Measurements from ENCODE around the gene AK5.

AK5 gene

DNA sequence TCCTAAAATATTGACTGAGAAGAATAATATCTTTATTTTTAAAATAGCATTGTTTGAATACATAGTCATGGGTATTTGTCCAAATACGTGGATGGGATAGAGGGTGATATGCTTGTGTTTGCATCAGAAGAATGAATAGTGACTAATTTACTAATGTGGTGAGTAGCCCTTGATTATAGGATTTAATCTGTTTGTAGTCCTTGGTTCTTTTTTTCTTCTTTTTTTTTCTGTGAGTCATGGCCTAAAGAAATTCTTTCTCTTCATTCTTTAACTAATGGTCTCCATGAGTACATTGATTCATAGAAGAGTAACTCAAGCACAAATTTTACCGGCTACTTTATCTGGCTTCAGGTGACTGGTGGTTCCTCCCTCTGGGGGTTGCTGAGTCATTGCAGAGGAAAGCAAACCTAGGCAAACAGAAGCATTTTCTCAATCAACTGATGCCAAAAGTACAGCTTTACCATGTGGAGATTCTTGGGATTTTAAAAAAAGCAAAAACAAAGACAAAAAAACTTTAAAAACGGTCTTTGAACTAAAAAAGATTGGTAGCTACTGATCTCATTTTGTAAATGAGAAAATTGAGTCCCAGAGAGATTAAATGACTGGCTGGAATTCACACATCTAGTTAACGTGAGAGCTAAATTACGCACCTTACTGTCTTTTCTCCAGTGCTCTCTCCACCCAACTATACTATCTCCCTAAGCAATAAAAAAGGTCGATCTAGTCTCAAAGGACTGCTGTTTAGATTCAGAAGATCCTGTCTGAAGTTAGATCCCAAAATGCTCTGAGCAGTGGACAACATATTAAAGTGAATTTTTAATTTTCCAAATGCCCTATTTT is 40.5 kb downstream of the AK5 start:
- Histone ChIP-seq H3K36me3 (ENCODE audit: control insufficient read depth in 4 of 4, insufficient read depth in 4 of 4, low read length in 3 of 4) (no peaks in the 10 kb centered on the region), H3K4me3 (ENCODE audit: control insufficient read depth in 1 of 7, extremely low read depth in 1 of 7, insufficient read depth in 4 of 7, low read depth in 2 of 7, low read length in 6 of 7) (no peak overlapping the region), H3K9me3 (ENCODE audit: control extremely low read depth in 1 of 5, control insufficient read depth in 4 of 5, insufficient read depth in 2 of 5, low read depth in 1 of 5, low read length in 4 of 5) (no peaks in the 10 kb centered on the region), H3K27ac (ENCODE audit: insufficient read depth in 1 of 2, low read depth in 1 of 2, low read length in 2 of 2, poor library complexity in 1 of 2, severe bottlenecking in 2 of 2) (no peak overlapping the region), H3K27me3 (replicated peaks in 2 of 5; ENCODE audit: control insufficient read depth in 4 of 5, insufficient read depth in 5 of 5, low read length in 4 of 5) (no peaks in the 10 kb centered on the region), H3K4me1 (ENCODE audit: control extremely low read depth in 1 of 4, control insufficient read depth in 4 of 4, insufficient read depth in 4 of 4, low read length in 3 of 4) (peaks cover 0 to 9% (median 7%) of the 10 kb centered on the region in 4 experiments)
- ChIA-PET POLR2A (interaction anchor here (0.6 kb wide), 1 partner anchor 1008 kb away, joined by 3 read pairs; no protein-coding TSS in a partner anchor), CTCF (no interaction called here)
- DNase-seq: peak in 2 of 3 donors; percentile 59 to 71
- WGBS (ENCODE audit: insufficient coverage): 0% methylated on average over 2 of the region's 6 CpGs

DNA sequence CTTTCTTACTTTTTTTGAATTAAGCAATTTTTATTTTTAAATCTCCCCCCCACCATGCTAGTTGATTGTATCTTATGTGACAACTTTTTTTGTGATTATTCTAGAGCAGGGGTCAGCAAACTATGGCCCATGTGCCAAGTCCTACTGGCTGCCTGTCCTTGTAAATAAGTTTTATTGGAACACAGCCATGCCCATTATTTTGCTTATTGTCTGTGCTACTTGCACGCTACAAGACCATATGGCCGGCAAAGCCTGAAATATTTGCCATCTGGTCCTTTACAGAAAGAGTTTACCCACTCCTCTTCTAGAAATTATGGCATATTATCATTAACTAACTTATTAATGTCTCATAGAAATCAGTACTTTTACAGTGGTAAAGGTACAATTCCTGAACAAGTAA is 51.7 kb downstream of the AK5 start:
- no peaks in the 10 kb centered on the region for H3K27me3 ChIP-seq (replicated peaks in 2 of 5; ENCODE audit: control insufficient read depth in 4 of 5, insufficient read depth in 5 of 5, low read length in 4 of 5)
- peaks cover 0 to 6% (median 3%) of the 10 kb centered on the region in 5 experiments for H3K9me3 ChIP-seq (ENCODE audit: control extremely low read depth in 1 of 5, control insufficient read depth in 4 of 5, insufficient read depth in 2 of 5, low read depth in 1 of 5, low read length in 4 of 5)
- no peaks in the 10 kb centered on the region for H3K36me3 ChIP-seq (ENCODE audit: control insufficient read depth in 4 of 4, insufficient read depth in 4 of 4, low read length in 3 of 4)
- 95% methylated on average over 2 of the region's 2 CpGs for whole genome bisulfite sequencing (ENCODE audit: insufficient coverage)
- DNase-seq: no peak
- ChIA-PET POLR2A (no interaction called here), CTCF (interaction anchor here (0.6 kb wide), 1 partner anchor 9 kb away, joined by 3 read pairs; no protein-coding TSS in a partner anchor)
- H3K27ac ChIP-seq (ENCODE audit: insufficient read depth in 1 of 2, low read depth in 1 of 2, low read length in 2 of 2, poor library complexity in 1 of 2, severe bottlenecking in 2 of 2): no peak overlapping the region
- H3K4me1 ChIP-seq (ENCODE audit: control extremely low read depth in 1 of 4, control insufficient read depth in 4 of 4, insufficient read depth in 4 of 4, low read length in 3 of 4): peaks cover 0 to 5% (median 0%) of the 10 kb centered on the region in 4 experiments
- H3K4me3 ChIP-seq (ENCODE audit: control insufficient read depth in 1 of 7, extremely low read depth in 1 of 7, insufficient read depth in 4 of 7, low read depth in 2 of 7, low read length in 6 of 7): no peak overlapping the region

DNA sequence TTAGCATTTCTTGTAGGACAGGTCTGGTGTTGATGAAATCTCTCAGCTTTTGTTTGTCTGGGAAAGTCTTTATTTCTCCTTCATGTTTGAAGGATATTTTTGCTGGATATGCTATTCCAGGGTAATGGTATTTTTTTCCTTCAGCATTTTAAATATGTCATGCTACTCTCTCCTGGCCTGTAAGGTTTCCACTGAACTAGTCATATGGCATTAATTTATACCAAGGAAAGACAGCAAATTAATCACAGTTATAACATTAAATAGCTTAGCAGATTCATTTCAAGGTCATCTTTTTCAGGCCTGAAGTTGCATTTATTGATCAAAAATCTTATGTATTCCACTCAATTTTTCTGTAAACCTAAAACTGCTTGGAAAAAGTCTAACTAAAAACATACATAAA is 54.9 kb downstream of the AK5 start:
- DNase-seq: no peak
- peaks cover 0 to 6% (median 3%) of the 10 kb centered on the region in 5 experiments for H3K9me3 ChIP-seq (ENCODE audit: control extremely low read depth in 1 of 5, control insufficient read depth in 4 of 5, insufficient read depth in 2 of 5, low read depth in 1 of 5, low read length in 4 of 5)
- no peaks in the 10 kb centered on the region for H3K4me1 ChIP-seq (ENCODE audit: control extremely low read depth in 1 of 4, control insufficient read depth in 4 of 4, insufficient read depth in 4 of 4, low read length in 3 of 4)
- CTCF ChIA-PET: interaction anchor here (1.0 kb wide), 1 partner anchor 9 kb away, joined by 3 read pairs; no protein-coding TSS in a partner anchor
- no peaks in the 10 kb centered on the region for H3K36me3 ChIP-seq (ENCODE audit: control insufficient read depth in 4 of 4, insufficient read depth in 4 of 4, low read length in 3 of 4)
- H3K27me3 ChIP-seq (replicated peaks in 2 of 5; ENCODE audit: control insufficient read depth in 4 of 5, insufficient read depth in 5 of 5, low read length in 4 of 5): no peaks in the 10 kb centered on the region
- POLR2A ChIA-PET: no interaction called here
- no peak overlapping the region for H3K27ac ChIP-seq (ENCODE audit: insufficient read depth in 1 of 2, low read depth in 1 of 2, low read length in 2 of 2, poor library complexity in 1 of 2, severe bottlenecking in 2 of 2)
- no peak overlapping the region for H3K4me3 ChIP-seq (ENCODE audit: control insufficient read depth in 1 of 7, extremely low read depth in 1 of 7, insufficient read depth in 4 of 7, low read depth in 2 of 7, low read length in 6 of 7)

DNA sequence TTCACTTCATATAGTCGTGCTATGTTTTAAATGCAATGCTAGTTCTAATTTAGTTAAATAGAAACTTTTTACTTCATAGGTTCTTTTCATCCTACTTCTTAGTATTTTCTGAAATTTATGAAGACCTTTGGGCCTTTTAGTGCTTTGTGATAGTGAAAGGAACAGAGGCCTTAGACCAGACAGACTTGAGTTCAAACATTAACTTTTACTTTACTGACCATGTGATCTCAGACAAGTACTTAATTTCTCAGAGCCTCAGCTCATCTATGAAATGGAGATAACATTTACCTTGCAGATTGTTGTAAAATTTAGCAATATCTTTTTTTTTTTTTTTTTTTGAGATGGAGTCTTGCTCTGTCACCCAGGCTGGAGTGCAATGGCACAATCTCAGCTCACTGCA is 57.5 kb downstream of the AK5 start:
- H3K9me3 ChIP-seq (ENCODE audit: control extremely low read depth in 1 of 5, control insufficient read depth in 4 of 5, insufficient read depth in 2 of 5, low read depth in 1 of 5, low read length in 4 of 5): peaks cover 0 to 3% (median 0%) of the 10 kb centered on the region in 5 experiments
- DNase-seq: no peak
- no peaks in the 10 kb centered on the region for H3K4me1 ChIP-seq (ENCODE audit: control extremely low read depth in 1 of 4, control insufficient read depth in 4 of 4, insufficient read depth in 4 of 4, low read length in 3 of 4)
- no peaks in the 10 kb centered on the region for H3K36me3 ChIP-seq (ENCODE audit: control insufficient read depth in 4 of 4, insufficient read depth in 4 of 4, low read length in 3 of 4)
- H3K27me3 ChIP-seq (replicated peaks in 2 of 5; ENCODE audit: control insufficient read depth in 4 of 5, insufficient read depth in 5 of 5, low read length in 4 of 5): no peaks in the 10 kb centered on the region
- H3K4me3 ChIP-seq (ENCODE audit: control insufficient read depth in 1 of 7, extremely low read depth in 1 of 7, insufficient read depth in 4 of 7, low read depth in 2 of 7, low read length in 6 of 7): no peak overlapping the region
- H3K27ac ChIP-seq (ENCODE audit: insufficient read depth in 1 of 2, low read depth in 1 of 2, low read length in 2 of 2, poor library complexity in 1 of 2, severe bottlenecking in 2 of 2): no peak overlapping the region
- POLR2A ChIA-PET: no interaction called here
- CTCF ChIA-PET: no interaction called here
- no CpG with 5 or more reads among the region's 1 CpG for WGBS (ENCODE audit: insufficient coverage)

DNA sequence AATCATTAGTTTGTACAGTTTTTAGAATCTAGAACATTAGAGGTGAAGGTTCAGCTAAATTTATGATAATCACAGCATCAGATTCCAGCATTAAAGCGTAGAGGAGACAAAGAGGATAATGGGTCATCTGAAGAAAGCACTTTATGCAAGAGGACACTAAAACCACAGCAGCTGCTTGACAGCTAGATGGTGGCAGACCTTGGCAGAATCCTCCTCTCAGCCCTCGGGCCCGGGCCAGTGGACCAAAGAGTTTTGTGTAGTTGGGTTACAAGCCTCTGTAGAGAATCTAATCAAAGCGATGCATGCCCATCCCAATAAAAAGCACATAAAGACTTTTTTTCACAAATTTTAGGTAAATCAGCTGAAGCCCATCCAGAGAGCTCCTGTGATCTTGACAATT is 59.4 kb downstream of the AK5 start:
- 100% methylated on average over 3 of the region's 4 CpGs for WGBS (ENCODE audit: insufficient coverage)
- H3K4me1 ChIP-seq (ENCODE audit: control extremely low read depth in 1 of 4, control insufficient read depth in 4 of 4, insufficient read depth in 4 of 4, low read length in 3 of 4): no peaks in the 10 kb centered on the region
- POLR2A ChIA-PET: interaction anchor here (0.6 kb wide), 1 partner anchor 14 kb away, joined by 3 read pairs; no protein-coding TSS in a partner anchor
- no peak for DNase-seq
- no peak overlapping the region for H3K4me3 ChIP-seq (ENCODE audit: control insufficient read depth in 1 of 7, extremely low read depth in 1 of 7, insufficient read depth in 4 of 7, low read depth in 2 of 7, low read length in 6 of 7)
- H3K36me3 ChIP-seq (ENCODE audit: control insufficient read depth in 4 of 4, insufficient read depth in 4 of 4, low read length in 3 of 4): no peaks in the 10 kb centered on the region
- no peaks in the 10 kb centered on the region for H3K9me3 ChIP-seq (ENCODE audit: control extremely low read depth in 1 of 5, control insufficient read depth in 4 of 5, insufficient read depth in 2 of 5, low read depth in 1 of 5, low read length in 4 of 5)
- H3K27me3 ChIP-seq (replicated peaks in 2 of 5; ENCODE audit: control insufficient read depth in 4 of 5, insufficient read depth in 5 of 5, low read length in 4 of 5): no peaks in the 10 kb centered on the region
- H3K27ac ChIP-seq (ENCODE audit: insufficient read depth in 1 of 2, low read depth in 1 of 2, low read length in 2 of 2, poor library complexity in 1 of 2, severe bottlenecking in 2 of 2): no peak overlapping the region
- CTCF ChIA-PET: interaction anchor here (1.0 kb wide), 1 partner anchor 9 kb away, joined by 3 read pairs; no protein-coding TSS in a partner anchor

DNA sequence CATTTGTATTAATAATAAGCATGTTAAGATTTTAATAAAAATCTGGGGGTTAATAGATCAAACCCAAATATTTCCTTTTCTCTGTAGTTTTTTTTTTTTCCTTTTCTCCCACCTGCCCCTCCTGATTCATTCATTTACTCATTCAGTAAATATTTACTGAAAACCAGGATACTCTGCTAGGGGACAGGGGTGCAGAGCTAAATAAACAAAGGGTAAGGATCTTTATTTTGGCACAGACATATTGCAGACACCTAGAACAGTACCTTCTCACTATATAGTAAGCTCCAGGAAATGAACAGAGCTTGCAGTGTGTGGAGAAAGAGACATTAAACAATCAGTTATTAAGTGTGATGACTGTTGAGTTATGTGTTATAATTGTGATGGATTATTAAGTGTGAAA is 60.9 kb downstream of the AK5 start:
- peaks cover 0 to 3% (median 1%) of the 10 kb centered on the region in 4 experiments for H3K4me1 ChIP-seq (ENCODE audit: control extremely low read depth in 1 of 4, control insufficient read depth in 4 of 4, insufficient read depth in 4 of 4, low read length in 3 of 4)
- DNase-seq: no peak
- ChIA-PET CTCF (interaction anchor here (0.6 kb wide), 1 partner anchor 9 kb away, joined by 3 read pairs; no protein-coding TSS in a partner anchor), POLR2A (no interaction called here)
- no peaks in the 10 kb centered on the region for H3K9me3 ChIP-seq (ENCODE audit: control extremely low read depth in 1 of 5, control insufficient read depth in 4 of 5, insufficient read depth in 2 of 5, low read depth in 1 of 5, low read length in 4 of 5)
- H3K4me3 ChIP-seq (ENCODE audit: control insufficient read depth in 1 of 7, extremely low read depth in 1 of 7, insufficient read depth in 4 of 7, low read depth in 2 of 7, low read length in 6 of 7): no peak overlapping the region
- H3K27ac ChIP-seq (ENCODE audit: insufficient read depth in 1 of 2, low read depth in 1 of 2, low read length in 2 of 2, poor library complexity in 1 of 2, severe bottlenecking in 2 of 2): no peak overlapping the region
- no peaks in the 10 kb centered on the region for H3K36me3 ChIP-seq (ENCODE audit: control insufficient read depth in 4 of 4, insufficient read depth in 4 of 4, low read length in 3 of 4)
- no peaks in the 10 kb centered on the region for H3K27me3 ChIP-seq (replicated peaks in 2 of 5; ENCODE audit: control insufficient read depth in 4 of 5, insufficient read depth in 5 of 5, low read length in 4 of 5)

DNA sequence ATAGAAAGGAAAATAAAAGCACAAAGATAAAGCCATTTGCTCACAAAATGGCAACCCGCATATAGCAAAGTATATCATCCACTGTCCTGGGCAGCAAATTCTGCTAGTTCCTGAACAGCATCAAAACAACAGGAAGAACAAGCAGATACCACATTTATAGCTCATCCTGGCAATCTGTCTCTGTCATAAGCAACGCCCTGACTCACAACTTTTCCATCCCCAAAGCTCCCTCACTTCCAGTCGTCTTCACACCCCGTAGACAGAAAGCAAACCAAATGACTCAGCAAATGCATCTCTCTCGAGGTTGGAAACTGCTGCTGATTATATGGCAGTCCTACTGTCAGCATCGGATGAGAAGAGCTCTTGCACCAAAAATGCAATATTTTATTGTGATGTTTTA is 65.8 kb downstream of the AK5 start:
- Histone ChIP-seq H3K4me1 (ENCODE audit: control extremely low read depth in 1 of 4, control insufficient read depth in 4 of 4, insufficient read depth in 4 of 4, low read length in 3 of 4) (peaks cover 0 to 12% (median 4%) of the 10 kb centered on the region in 4 experiments), H3K27me3 (replicated peaks in 2 of 5; ENCODE audit: control insufficient read depth in 4 of 5, insufficient read depth in 5 of 5, low read length in 4 of 5) (no peaks in the 10 kb centered on the region), H3K4me3 (ENCODE audit: control insufficient read depth in 1 of 7, extremely low read depth in 1 of 7, insufficient read depth in 4 of 7, low read depth in 2 of 7, low read length in 6 of 7) (no peak overlapping the region), H3K9me3 (ENCODE audit: control extremely low read depth in 1 of 5, control insufficient read depth in 4 of 5, insufficient read depth in 2 of 5, low read depth in 1 of 5, low read length in 4 of 5) (no peaks in the 10 kb centered on the region), H3K27ac (ENCODE audit: insufficient read depth in 1 of 2, low read depth in 1 of 2, low read length in 2 of 2, poor library complexity in 1 of 2, severe bottlenecking in 2 of 2) (no peak overlapping the region), H3K36me3 (ENCODE audit: control insufficient read depth in 4 of 4, insufficient read depth in 4 of 4, low read length in 3 of 4) (no peaks in the 10 kb centered on the region)
- peak in 2 of 3 donors; percentile 67 to 73 for DNase-seq
- 33% methylated on average over 3 of the region's 6 CpGs for WGBS (ENCODE audit: insufficient coverage)
- POLR2A ChIA-PET: no interaction called here
- CTCF ChIA-PET: no interaction called here

Data from common myeloid progenitor, CD34-positive (primary cell).